ENCODE measurements around the gene SFXN2.
"Not testable (repeated sequence)": the region's sequence is repeated elsewhere in the genome, so short reads cannot be mapped to it uniquely, and the experiment has no call there.

The SFXN2 gene

GRCh38 chr10:102714621-102715455 is at the start of gene SFXN2:
TSS of gene SFXN2 (plus strand) at chr10:102714636. CDS start at chr10:102726637, 12,001 bp downstream.
- DNase-seq (ENCODE audit: low read depth) = no peak

GRCh38 chr10:102665904-102666509 is 48.4 kb upstream of the SFXN2 start:
- DNase-seq (ENCODE audit: low read depth) = no peak

- not testable (repeated sequence) for DNase-seq (ENCODE audit: low read depth)
These were observed 47.0 kb upstream of the SFXN2 start for GRCh38 chr10:102667411-102667810.

GRCh38 chr10:102668326-102669107 is 45.9 kb upstream of the SFXN2 start:
- DNase-seq (ENCODE audit: low read depth) = no peak

GRCh38 chr10:102669206-102670064 is 45.0 kb upstream of the SFXN2 start:
- no peak for DNase-seq (ENCODE audit: low read depth)

GRCh38 chr10:102670065-102670670 is 44.3 kb upstream of the SFXN2 start:
- DNase-seq (ENCODE audit: low read depth) = no peak

- no peak for DNase-seq (ENCODE audit: low read depth)
These were observed 43.5 kb upstream of the SFXN2 start for GRCh38 chr10:102670871-102671434.

GRCh38 chr10:102673236-102673818 is 41.1 kb upstream of the SFXN2 start:
- no peak for DNase-seq (ENCODE audit: low read depth)

- DNase-seq (ENCODE audit: low read depth) = peak; percentile 27
These were observed 40.5 kb upstream of the SFXN2 start for GRCh38 chr10:102673819-102674511.

- no peak for DNase-seq (ENCODE audit: low read depth)
These were observed 39.9 kb upstream of the SFXN2 start for GRCh38 chr10:102674566-102674965.

GRCh38 chr10:102675011-102675665 is 39.3 kb upstream of the SFXN2 start:
- DNase-seq (ENCODE audit: low read depth) = no peak

GRCh38 chr10:102675666-102676533 is 38.5 kb upstream of the SFXN2 start:
- peak; percentile 51 for DNase-seq (ENCODE audit: low read depth)

GRCh38 chr10:102676534-102677315 is 37.7 kb upstream of the SFXN2 start:
- DNase-seq (ENCODE audit: low read depth) = no peak

GRCh38 chr10:102677331-102678067 is 36.9 kb upstream of the SFXN2 start:
- no peak for DNase-seq (ENCODE audit: low read depth)

- no peak for DNase-seq (ENCODE audit: low read depth)
These were observed 36.4 kb upstream of the SFXN2 start for GRCh38 chr10:102678068-102678400.

GRCh38 chr10:102678842-102679289 is 35.6 kb upstream of the SFXN2 start:
- no peak for DNase-seq (ENCODE audit: low read depth)

- no peak for DNase-seq (ENCODE audit: low read depth)
These were observed 34.8 kb upstream of the SFXN2 start for GRCh38 chr10:102679596-102679995.

Data from fibroblast of the conjunctiva (primary cell).